Loucy (cell line): ENCODE data around the gene SERPINB4.
"Not testable (repeated sequence)": the region's sequence is repeated elsewhere in the genome, so short reads cannot be mapped to it uniquely, and the experiment has no call there.

Experiments
- H2AFZ ChIP-seq: fragments of 200-600 bp; sonication (generic); 2 replicates; pipeline ENCODE4 v1.6.0; 2016; ENCODE audit warnings: antibody characterized with exemption, mild to moderate bottlenecking, low read length, moderate library complexity
- H3F3A ChIP-seq: fragments of 200-600 bp; 2 replicates; pipeline ENCODE4 v1.6.0; 2016; ENCODE audit warnings: antibody characterized with exemption, low read depth, mild to moderate bottlenecking
- H3K27me3 ChIP-seq: fragments of 200-600 bp; sonication (generic); 2 replicates; pipeline ENCODE4 v1.6.1; 2014; ENCODE audit warnings: low read length, mild to moderate bottlenecking; ENCODE audit not compliant: insufficient read depth, poor library complexity, severe bottlenecking
- H3K36me3 ChIP-seq: fragments of 200-600 bp; sonication (generic); 2 replicates; pipeline ENCODE4 v1.6.1; 2016; ENCODE audit warnings: low read length; ENCODE audit not compliant: insufficient read depth
- H3K4me1 ChIP-seq: fragments of 200-600 bp; sonication (generic); 2 replicates; pipeline ENCODE4 v1.5.1; 2014; ENCODE audit warnings: low read length, mild to moderate bottlenecking; ENCODE audit not compliant: insufficient read depth, poor library complexity, severe bottlenecking
- H3K4me2 ChIP-seq: fragments of 200-600 bp; sonication (generic); 2 replicates; pipeline ENCODE4 v1.6.0; 2014; ENCODE audit warnings: antibody characterized with exemption, low read length, low read depth, mild to moderate bottlenecking; ENCODE audit not compliant: poor library complexity, severe bottlenecking
- H3K4me3 ChIP-seq: fragments of 200-600 bp; sonication (generic); 2 replicates; pipeline ENCODE4 v1.5.1; 2014; ENCODE audit warnings: low read length, mild to moderate bottlenecking, mixed read lengths; ENCODE audit not compliant: poor library complexity, severe bottlenecking
- H3K79me2 ChIP-seq: fragments of 200-600 bp; sonication (generic); 2 replicates; pipeline ENCODE4 v1.6.1; 2014; ENCODE audit warnings: low read length; ENCODE audit not compliant: insufficient read depth
- H3K9ac ChIP-seq: fragments of 200-600 bp; sonication (generic); 2 replicates; pipeline ENCODE4 v1.6.0; 2014; ENCODE audit warnings: mild to moderate bottlenecking, low read depth, low read length, moderate library complexity; ENCODE audit not compliant: poor library complexity, severe bottlenecking
- H3K9me2 ChIP-seq: fragments of 200-600 bp; sonication (generic); replicated peaks from 2 replicates; pipeline ENCODE4 v1.6.1; 2016; ENCODE audit warnings: low read depth, low read length, mixed read lengths
- H3K9me3 ChIP-seq: fragments of 200-600 bp; sonication (generic); 2 replicates; pipeline ENCODE4 v1.6.1; 2014; ENCODE audit warnings: mild to moderate bottlenecking, antibody characterized with exemption, low read length, low read depth; ENCODE audit not compliant: insufficient read depth
- H4K20me1 ChIP-seq: fragments of 200-600 bp; sonication (generic); 2 replicates; pipeline ENCODE4 v1.6.0; 2014; ENCODE audit warnings: antibody characterized with exemption, low read length, mild to moderate bottlenecking; ENCODE audit not compliant: insufficient read depth, poor library complexity, severe bottlenecking
- EZH2phosphoT487 ChIP-seq: fragments of 200-600 bp; IDR thresholded peaks from 2 replicates; pipeline ENCODE4 v1.6.1; 2018; ENCODE audit warnings: antibody characterized with exemption, mild to moderate bottlenecking, moderate library complexity, borderline replicate concordance
- TF ChIP-seq, protein P1 (sequence below): fragments of 200-600 bp; sonication (generic); conservative IDR thresholded peaks from 2 replicates; pipeline ENCODE4 v1.5.1; 2014; ENCODE audit warnings: mild to moderate bottlenecking, antibody characterized with exemption, low read length

Gene SERPINB4

GRCh38 chr18:63664571-63664970, 20.5 kb upstream of the SERPINB4 start:
- Histone ChIP-seq H3F3A (no peaks in the 10 kb centered on the region), H3K79me2 (no peaks in the 10 kb centered on the region), H3K9me2 (no peaks in the 10 kb centered on the region), H3K4me3 (no peak overlapping the region), H3K4me1 (no peaks in the 10 kb centered on the region), H3K36me3 (no peaks in the 10 kb centered on the region), H2AFZ (no peak overlapping the region), H3K9ac (no peak overlapping the region), H3K9me3 (no peaks in the 10 kb centered on the region), H4K20me1 (no peaks in the 10 kb centered on the region), H3K4me2 (no peak overlapping the region), H3K27me3 (no peaks in the 10 kb centered on the region)
- TF ChIP-seq, protein P1, sequence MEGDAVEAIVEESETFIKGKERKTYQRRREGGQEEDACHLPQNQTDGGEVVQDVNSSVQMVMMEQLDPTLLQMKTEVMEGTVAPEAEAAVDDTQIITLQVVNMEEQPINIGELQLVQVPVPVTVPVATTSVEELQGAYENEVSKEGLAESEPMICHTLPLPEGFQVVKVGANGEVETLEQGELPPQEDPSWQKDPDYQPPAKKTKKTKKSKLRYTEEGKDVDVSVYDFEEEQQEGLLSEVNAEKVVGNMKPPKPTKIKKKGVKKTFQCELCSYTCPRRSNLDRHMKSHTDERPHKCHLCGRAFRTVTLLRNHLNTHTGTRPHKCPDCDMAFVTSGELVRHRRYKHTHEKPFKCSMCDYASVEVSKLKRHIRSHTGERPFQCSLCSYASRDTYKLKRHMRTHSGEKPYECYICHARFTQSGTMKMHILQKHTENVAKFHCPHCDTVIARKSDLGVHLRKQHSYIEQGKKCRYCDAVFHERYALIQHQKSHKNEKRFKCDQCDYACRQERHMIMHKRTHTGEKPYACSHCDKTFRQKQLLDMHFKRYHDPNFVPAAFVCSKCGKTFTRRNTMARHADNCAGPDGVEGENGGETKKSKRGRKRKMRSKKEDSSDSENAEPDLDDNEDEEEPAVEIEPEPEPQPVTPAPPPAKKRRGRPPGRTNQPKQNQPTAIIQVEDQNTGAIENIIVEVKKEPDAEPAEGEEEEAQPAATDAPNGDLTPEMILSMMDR, result no peak
- TF ChIP-seq EZH2phosphoT487, result no peak

- not testable (repeated sequence) for H3F3A ChIP-seq, H3K4me1 ChIP-seq, H4K20me1 ChIP-seq, H3K79me2 ChIP-seq, H3K4me3 ChIP-seq, H3K9ac ChIP-seq, H3K36me3 ChIP-seq, H3K9me2 ChIP-seq, H3K9me3 ChIP-seq, H2AFZ ChIP-seq, H3K4me2 ChIP-seq, H3K27me3 ChIP-seq
Measured at GRCh38 chr18:63661750-63662149, 17.7 kb upstream of the SERPINB4 start, which contains the start of gene SERPINB3. SERPINB3 (minus strand) TSS chr18:63661893; CDS start chr18:63661216, 677 bp downstream.

GRCh38 chr18:63658920-63659319, 14.9 kb upstream of the SERPINB4 start:
- H3K4me1 ChIP-seq, H3K4me3 ChIP-seq, H3K4me2 ChIP-seq: not testable (repeated sequence)

GRCh38 chr18:63650271-63650670, 6.2 kb upstream of the SERPINB4 start:
- not testable (repeated sequence) for H3F3A ChIP-seq, H4K20me1 ChIP-seq, H3K79me2 ChIP-seq, H2AFZ ChIP-seq, H3K27me3 ChIP-seq, H3K9me3 ChIP-seq, H3K4me2 ChIP-seq, H3K9ac ChIP-seq, H3K9me2 ChIP-seq, H3K36me3 ChIP-seq, H3K4me1 ChIP-seq, H3K4me3 ChIP-seq

More at GRCh38 chr18:63658920-63659319, 14.9 kb upstream of the SERPINB4 start:
- H3K9me3 ChIP-seq, H3K79me2 ChIP-seq, H3K9me2 ChIP-seq, H3F3A ChIP-seq, H2AFZ ChIP-seq, H4K20me1 ChIP-seq, H3K27me3 ChIP-seq, H3K9ac ChIP-seq, H3K36me3 ChIP-seq: not testable (repeated sequence)

DNA sequence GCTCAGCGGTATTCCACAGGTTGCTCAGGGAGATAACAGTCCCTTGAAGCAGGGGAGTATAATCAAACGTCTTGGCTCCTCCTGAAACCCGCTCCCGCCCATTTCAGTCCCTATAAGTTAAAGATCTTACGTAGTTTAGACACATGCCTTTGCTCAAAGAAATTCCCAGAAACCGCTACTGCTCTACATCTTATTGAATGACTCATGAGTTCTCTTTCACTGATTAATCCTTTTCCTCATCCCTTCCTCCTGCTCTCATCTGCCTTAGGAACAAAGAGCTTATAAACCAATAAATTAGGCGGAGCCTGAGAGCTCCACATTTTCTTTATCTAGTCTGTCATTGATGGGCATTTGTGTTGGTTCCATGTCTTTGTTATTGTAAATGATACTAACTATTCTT, 4.2 kb upstream of the SERPINB4 start:
- Histone ChIP-seq H4K20me1 (no peaks in the 10 kb centered on the region), H3K4me3 (no peak overlapping the region), H3F3A (no peaks in the 10 kb centered on the region), H3K9me3 (no peaks in the 10 kb centered on the region), H3K9ac (no peak overlapping the region), H3K9me2 (no peaks in the 10 kb centered on the region), H3K27me3 (no peaks in the 10 kb centered on the region), H2AFZ (no peak overlapping the region), H3K79me2 (no peaks in the 10 kb centered on the region), H3K36me3 (no peaks in the 10 kb centered on the region), H3K4me2 (no peak overlapping the region), H3K4me1 (no peaks in the 10 kb centered on the region)
- no peak for TF ChIP-seq EZH2phosphoT487
- TF ChIP-seq, protein P1, result no peak
